HL-60 (cell line): Measurements from ENCODE around the gene PAQR4.

ENCODE experiments used
- CTCF ChIP-seq: IDR thresholded peaks from one replicate; pipeline ENCODE4 v1.5.1; 2011; ENCODE audit warnings: low read length, control low read depth, inconsistent platforms; ENCODE audit not compliant: insufficient read depth
- POLR2AphosphoS5 ChIP-seq: IDR thresholded peaks from 2 replicates; pipeline ENCODE4 v1.6.1; 2012; ENCODE audit warnings: low read depth
- REST ChIP-seq: IDR thresholded peaks from 2 replicates; pipeline ENCODE4 v1.6.1; 2012; ENCODE audit warnings: low read depth; ENCODE audit not compliant: insufficient replicate concordance

GRCh38 chr16:2985893-2986355 is 16.8 kb downstream of the PAQR4 start:
- TF ChIP-seq CTCF, result no peak
- no peak for TF ChIP-seq POLR2AphosphoS5
- no peak for TF ChIP-seq REST
